HG03060 (cell line): Measurements from ENCODE around the gene NPRL2.
A peak's percentile ranks its signal among the peaks of the same experiment; 100 is the strongest.

Experiments used
- ATAC-seq: cut with Tn5 transposase; IDR thresholded peaks from one replicate; pipeline ENCODE4 v1.9.1; 2021; ENCODE audit warnings: low read depth, moderate number of reproducible peaks; ENCODE audit not compliant: unreplicated experiment

NPRL2 gene

GRCh38 chr3:50374363-50375257 is 24.0 kb upstream of the NPRL2 start:
- ATAC-seq, result no peak

- ATAC-seq, result no peak
Measured at GRCh38 chr3:50373146-50374051, 22.8 kb upstream of the NPRL2 start.

- ATAC-seq, result no peak
Measured at GRCh38 chr3:50372349-50372748, 21.8 kb upstream of the NPRL2 start.

GRCh38 chr3:50371133-50371685 is 20.6 kb upstream of the NPRL2 start:
- no peak for ATAC-seq

GRCh38 chr3:50370594-50370993 is 20.0 kb upstream of the NPRL2 start:
- no peak for ATAC-seq

- ATAC-seq, result no peak
Measured at GRCh38 chr3:50369012-50369670, 18.6 kb upstream of the NPRL2 start.

GRCh38 chr3:50365842-50366220 is 15.3 kb upstream of the NPRL2 start:
- ATAC-seq, result no peak

GRCh38 chr3:50365080-50365841 is 14.7 kb upstream of the NPRL2 start:
- peak; percentile 74 for ATAC-seq

GRCh38 chr3:50364573-50365079 is 14.1 kb upstream of the NPRL2 start:
- no peak for ATAC-seq

- ATAC-seq, result no peak
Measured at GRCh38 chr3:50359760-50360110, 9.2 kb upstream of the NPRL2 start.

- ATAC-seq, result peak; percentile 95
Measured at GRCh38 chr3:50358911-50359759, 8.6 kb upstream of the NPRL2 start, which contains the start of gene TMEM115. Gene TMEM115, minus strand, starts transcription at chr3:50359521. Its CDS starts 458 bp downstream, at chr3:50359063.

- no peak for ATAC-seq
Measured at GRCh38 chr3:50358355-50358910, 7.9 kb upstream of the NPRL2 start.

- no peak for ATAC-seq
Measured at GRCh38 chr3:50357481-50357880, 6.9 kb upstream of the NPRL2 start.

- ATAC-seq, result no peak
Measured at GRCh38 chr3:50356553-50356952, 6.0 kb upstream of the NPRL2 start.

- no peak for ATAC-seq
Measured at GRCh38 chr3:50355829-50356552, 5.4 kb upstream of the NPRL2 start.

GRCh38 chr3:50354850-50355249 is 4.3 kb upstream of the NPRL2 start:
- ATAC-seq, result no peak

GRCh38 chr3:50354186-50354764 is 3.7 kb upstream of the NPRL2 start:
- ATAC-seq, result no peak
